AG10803 (cell line): Measurements from ENCODE around the gene WWOX.

Experiments used
- DNase-seq: peaks from one replicate; pipeline ENCODE4 v3.0.0; 2010; ENCODE audit warnings: low read depth
- H3K4me3 ChIP-seq: 2 replicates; pipeline ENCODE4 v1.5.1; 2011; ENCODE audit warnings: mild to moderate bottlenecking, low read length, control low read depth
- TF ChIP-seq, protein P1 (sequence below): conservative IDR thresholded peaks from 2 replicates; pipeline ENCODE4 v1.5.1; 2011; ENCODE audit warnings: mild to moderate bottlenecking, low read length, control low read depth, inconsistent platforms

Gene WWOX

DNA sequence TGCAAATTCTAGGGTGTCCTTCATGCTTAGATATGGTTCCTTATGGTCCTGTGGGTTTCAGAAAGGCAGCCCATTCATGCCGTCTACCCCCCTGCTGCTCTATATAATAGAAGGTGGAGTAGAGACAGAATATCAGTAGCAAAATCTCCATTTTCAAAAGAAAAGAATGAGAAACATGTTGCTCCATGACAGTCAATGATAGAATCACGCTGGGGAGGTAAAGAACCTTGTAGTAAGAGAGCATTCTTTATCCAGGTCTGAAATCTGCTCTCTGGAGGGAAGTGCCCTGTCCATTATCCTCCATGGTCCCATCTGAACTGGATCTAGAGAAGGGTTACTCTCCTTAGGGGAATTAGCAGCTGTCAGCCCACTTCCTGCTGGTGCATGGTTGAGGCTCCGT, 272.8 kb downstream of the WWOX start:
- TF ChIP-seq, protein P1, sequence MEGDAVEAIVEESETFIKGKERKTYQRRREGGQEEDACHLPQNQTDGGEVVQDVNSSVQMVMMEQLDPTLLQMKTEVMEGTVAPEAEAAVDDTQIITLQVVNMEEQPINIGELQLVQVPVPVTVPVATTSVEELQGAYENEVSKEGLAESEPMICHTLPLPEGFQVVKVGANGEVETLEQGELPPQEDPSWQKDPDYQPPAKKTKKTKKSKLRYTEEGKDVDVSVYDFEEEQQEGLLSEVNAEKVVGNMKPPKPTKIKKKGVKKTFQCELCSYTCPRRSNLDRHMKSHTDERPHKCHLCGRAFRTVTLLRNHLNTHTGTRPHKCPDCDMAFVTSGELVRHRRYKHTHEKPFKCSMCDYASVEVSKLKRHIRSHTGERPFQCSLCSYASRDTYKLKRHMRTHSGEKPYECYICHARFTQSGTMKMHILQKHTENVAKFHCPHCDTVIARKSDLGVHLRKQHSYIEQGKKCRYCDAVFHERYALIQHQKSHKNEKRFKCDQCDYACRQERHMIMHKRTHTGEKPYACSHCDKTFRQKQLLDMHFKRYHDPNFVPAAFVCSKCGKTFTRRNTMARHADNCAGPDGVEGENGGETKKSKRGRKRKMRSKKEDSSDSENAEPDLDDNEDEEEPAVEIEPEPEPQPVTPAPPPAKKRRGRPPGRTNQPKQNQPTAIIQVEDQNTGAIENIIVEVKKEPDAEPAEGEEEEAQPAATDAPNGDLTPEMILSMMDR: no peak
- no peak for DNase-seq
- no peak overlapping the region for H3K4me3 ChIP-seq

DNA sequence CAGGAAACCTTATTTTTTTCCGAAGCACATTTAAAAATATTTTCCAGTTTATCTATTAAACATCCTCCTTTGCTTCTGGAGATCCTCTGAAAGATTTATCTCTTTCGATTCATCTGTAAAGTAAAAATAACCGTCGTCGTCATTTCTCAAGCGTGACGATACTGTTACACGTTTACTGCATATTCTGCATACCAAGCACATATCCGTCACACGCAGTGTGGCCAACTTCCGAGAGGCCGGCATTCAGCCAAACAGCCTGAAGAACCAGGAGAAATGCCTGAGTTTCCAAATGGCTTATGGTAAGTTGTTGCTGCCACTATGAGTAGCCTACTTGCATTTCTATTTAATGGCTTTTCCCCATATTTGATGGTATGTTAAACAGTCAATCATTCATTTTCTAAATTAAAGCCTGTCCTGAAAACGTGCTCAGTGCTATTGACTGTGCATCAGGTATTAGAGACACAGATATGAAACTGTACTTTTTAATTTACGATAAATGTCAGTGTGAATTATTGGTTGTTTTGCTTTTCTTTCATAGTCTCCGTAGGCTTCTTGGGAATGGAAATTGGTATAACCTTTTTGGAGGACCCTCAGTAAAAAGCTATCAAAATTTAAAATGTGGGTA, 275.7 kb downstream of the WWOX start:
- TF ChIP-seq, protein P1: no peak
- DNase-seq: no peak
- no peak overlapping the region for H3K4me3 ChIP-seq

DNA sequence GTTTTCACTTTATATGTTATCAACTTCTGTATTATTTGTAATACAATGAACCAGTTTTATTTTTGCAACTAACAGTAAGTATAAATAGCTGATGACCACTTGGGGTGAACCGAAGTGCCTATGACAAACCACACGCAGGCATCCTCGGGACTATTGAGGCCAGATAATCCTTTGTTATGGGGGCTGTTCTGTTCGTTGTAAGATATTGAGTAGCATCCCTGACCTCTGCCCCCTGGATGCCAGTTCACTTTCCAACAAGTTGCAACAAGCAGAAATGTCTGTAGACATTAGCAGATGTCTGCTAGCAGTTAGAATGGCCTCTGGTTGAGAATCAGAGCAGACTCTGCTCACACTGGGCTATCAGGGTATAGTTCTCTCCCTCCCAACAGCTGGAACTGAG, 277.0 kb downstream of the WWOX start:
- DNase-seq: no peak
- no peak overlapping the region for H3K4me3 ChIP-seq
- TF ChIP-seq, protein P1: no peak

DNA sequence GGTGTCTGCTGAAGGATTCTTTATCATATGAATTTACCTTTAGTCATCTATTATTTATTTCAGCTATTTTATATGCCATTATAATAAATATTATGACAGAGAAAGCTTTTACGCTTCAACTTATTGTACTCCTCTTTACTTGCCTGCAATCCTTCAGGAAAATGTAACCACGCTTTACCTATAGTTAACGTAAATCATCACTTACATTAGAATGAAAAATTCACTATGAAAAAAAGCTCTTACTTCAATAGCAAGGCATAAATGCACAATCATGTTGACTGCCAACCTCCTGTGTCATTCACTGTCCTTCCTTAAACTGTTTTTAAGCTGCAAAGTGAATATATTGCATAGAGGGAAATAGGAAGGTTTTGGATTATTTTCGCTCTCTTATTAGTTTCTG, 277.9 kb downstream of the WWOX start:
- no peak overlapping the region for H3K4me3 ChIP-seq
- DNase-seq: no peak
- TF ChIP-seq, protein P1: no peak

DNA sequence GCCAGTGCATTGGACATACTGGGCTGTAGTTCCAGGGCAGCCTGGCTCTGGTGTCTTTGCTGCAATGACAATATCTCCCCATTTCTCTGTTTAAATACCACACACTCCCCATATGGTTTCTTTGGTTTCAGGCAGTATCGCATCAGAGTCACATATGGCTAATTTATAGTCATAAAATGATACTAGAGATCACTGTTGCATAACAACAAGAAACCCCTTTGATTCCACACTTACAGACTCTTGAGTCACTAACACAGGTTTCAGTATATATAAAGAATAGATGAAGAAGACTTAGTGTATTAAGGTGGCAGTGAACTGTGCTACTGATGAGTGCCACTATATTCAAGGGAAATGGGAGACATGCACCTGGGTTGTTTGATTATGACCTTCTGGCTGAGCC, 281.6 kb downstream of the WWOX start:
- DNase-seq: no peak
- TF ChIP-seq, protein P1: no peak
- no peak overlapping the region for H3K4me3 ChIP-seq

DNA sequence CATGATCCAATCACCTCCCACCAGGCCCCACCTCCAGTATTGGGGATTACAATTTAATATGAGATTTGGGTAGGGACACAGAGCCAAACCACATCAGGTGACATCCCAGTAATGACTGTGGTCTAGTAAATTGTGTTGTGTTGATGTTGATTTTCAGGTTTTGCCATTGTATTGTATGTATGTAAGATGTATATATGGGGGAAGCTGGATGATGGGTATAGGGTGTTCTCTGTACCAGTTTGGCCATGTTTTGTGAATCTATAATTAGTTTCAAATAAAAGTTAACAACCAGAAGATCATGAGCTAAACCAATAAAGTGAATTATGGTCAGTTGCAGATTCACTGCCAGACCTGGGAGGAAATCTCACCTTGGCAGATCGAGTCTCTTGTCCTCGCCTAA, 283.7 kb downstream of the WWOX start:
- no peak for DNase-seq
- no peak overlapping the region for H3K4me3 ChIP-seq
- TF ChIP-seq, protein P1: no peak

DNA sequence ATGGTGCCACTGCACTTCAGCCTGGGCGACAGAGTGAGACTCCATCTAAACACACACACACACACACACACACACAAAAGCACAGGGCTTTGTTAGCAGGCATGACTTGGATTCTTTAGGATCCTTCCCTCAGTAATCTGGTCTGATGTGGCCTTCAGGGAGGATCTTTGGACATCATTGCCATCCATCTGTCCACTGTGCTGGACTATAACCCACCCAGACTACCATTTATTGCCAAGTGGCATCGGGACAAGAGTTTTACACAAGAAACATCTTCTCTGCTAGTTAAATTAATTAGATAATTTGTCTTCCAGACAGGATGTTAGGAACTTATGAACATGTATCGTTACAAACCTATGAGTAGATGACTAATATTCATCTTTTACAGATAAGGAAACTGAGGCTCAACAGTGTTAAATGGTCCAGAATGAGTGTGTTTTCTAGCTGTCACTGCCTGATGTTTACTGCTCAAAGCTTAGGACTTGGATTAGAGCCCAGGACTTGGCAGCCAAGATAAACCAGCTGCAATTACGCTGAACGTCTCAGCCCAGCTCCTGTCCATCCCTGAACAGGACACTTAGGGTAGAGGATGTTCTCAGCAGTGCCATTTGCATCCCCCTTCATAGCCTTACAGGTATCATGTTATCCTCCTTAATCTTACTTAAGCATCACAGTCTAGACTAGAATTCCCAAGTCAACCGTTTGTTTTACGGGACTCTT, 285.8 kb downstream of the WWOX start:
- TF ChIP-seq, protein P1: no peak
- DNase-seq: no peak
- no peak overlapping the region for H3K4me3 ChIP-seq
